Fibroblast of upper back skin (primary cell): Measurements from ENCODE around the gene SEZ6L2.
"Not testable (repeated sequence)": the region's sequence is repeated elsewhere in the genome, so short reads cannot be mapped to it uniquely, and the experiment has no call there.

Source experiments
- DNase-seq: peaks from one replicate; pipeline ENCODE4 v3.0.0-alpha.2; 2013

The SEZ6L2 gene

GRCh38 chr16:29849505-29849904, 49.8 kb downstream of the SEZ6L2 start:
- DNase-seq = no peak

- peak; percentile 52 for DNase-seq
Measured at GRCh38 chr16:29848420-29849297, 50.7 kb downstream of the SEZ6L2 start.

- DNase-seq = no peak
Measured at GRCh38 chr16:29845656-29846055, 53.7 kb downstream of the SEZ6L2 start.

GRCh38 chr16:29844575-29845331, 54.6 kb downstream of the SEZ6L2 start:
- no peak for DNase-seq

GRCh38 chr16:29843931-29844330, 55.4 kb downstream of the SEZ6L2 start:
- no peak for DNase-seq

GRCh38 chr16:29842732-29843346, 56.5 kb downstream of the SEZ6L2 start:
- DNase-seq = no peak

- DNase-seq = no peak
Measured at GRCh38 chr16:29841631-29842030, 57.7 kb downstream of the SEZ6L2 start.

GRCh38 chr16:29840240-29840639, 59.1 kb downstream of the SEZ6L2 start:
- DNase-seq = no peak

- DNase-seq = no peak
Measured at GRCh38 chr16:29839822-29840221, 59.5 kb downstream of the SEZ6L2 start.

GRCh38 chr16:29837841-29838240, 61.5 kb downstream of the SEZ6L2 start:
- DNase-seq = no peak

GRCh38 chr16:29836623-29837022, 62.7 kb downstream of the SEZ6L2 start:
- no peak for DNase-seq

GRCh38 chr16:29835926-29836325, 63.4 kb downstream of the SEZ6L2 start:
- no peak for DNase-seq

- no peak for DNase-seq
Measured at GRCh38 chr16:29834079-29834478, 65.3 kb downstream of the SEZ6L2 start.

GRCh38 chr16:29833219-29833618, 66.1 kb downstream of the SEZ6L2 start:
- not testable (repeated sequence) for DNase-seq

GRCh38 chr16:29831490-29831889, 67.9 kb downstream of the SEZ6L2 start:
- no peak for DNase-seq

- no peak for DNase-seq
Measured at GRCh38 chr16:29830774-29831173, 68.6 kb downstream of the SEZ6L2 start.

- no peak for DNase-seq
Measured at GRCh38 chr16:29826342-29826695, 73.0 kb downstream of the SEZ6L2 start.

- peak; percentile 90 for DNase-seq
Measured at GRCh38 chr16:29825145-29826044, 74.0 kb downstream of the SEZ6L2 start.

GRCh38 chr16:29824589-29825144, 74.7 kb downstream of the SEZ6L2 start:
- DNase-seq = peak; percentile 83

GRCh38 chr16:29821643-29822115, 77.7 kb downstream of the SEZ6L2 start:
- DNase-seq = peak; percentile 82
